ENCODE measurements around the gene AP3D1. TPM values are rescaled to one million over a fixed set of nuclear protein-coding genes. Genes with fewer than 3 reads are reported as not detected.

AP3D1 gene
- total and polyA plus RNA-seq, 9 of the 15 experiments (the other 6 are each of a cell fraction or from before 2014, with no cell fraction given), result 1.2 to 86.1 (median 35.9) TPM

- TF ChIP-seq MYC (IDR thresholded peaks at IDR 0.05; ENCODE audit: low read depth, low read length), result peak; percentile 68
- TF ChIP-seq MYC (CRISPR knock-in tag; IDR thresholded peaks at IDR 0.05; ENCODE audit: borderline replicate concordance, low read depth), result peak; percentile 84; the same call in 1 of the 2 replicates
- TF ChIP-seq, protein P1, sequence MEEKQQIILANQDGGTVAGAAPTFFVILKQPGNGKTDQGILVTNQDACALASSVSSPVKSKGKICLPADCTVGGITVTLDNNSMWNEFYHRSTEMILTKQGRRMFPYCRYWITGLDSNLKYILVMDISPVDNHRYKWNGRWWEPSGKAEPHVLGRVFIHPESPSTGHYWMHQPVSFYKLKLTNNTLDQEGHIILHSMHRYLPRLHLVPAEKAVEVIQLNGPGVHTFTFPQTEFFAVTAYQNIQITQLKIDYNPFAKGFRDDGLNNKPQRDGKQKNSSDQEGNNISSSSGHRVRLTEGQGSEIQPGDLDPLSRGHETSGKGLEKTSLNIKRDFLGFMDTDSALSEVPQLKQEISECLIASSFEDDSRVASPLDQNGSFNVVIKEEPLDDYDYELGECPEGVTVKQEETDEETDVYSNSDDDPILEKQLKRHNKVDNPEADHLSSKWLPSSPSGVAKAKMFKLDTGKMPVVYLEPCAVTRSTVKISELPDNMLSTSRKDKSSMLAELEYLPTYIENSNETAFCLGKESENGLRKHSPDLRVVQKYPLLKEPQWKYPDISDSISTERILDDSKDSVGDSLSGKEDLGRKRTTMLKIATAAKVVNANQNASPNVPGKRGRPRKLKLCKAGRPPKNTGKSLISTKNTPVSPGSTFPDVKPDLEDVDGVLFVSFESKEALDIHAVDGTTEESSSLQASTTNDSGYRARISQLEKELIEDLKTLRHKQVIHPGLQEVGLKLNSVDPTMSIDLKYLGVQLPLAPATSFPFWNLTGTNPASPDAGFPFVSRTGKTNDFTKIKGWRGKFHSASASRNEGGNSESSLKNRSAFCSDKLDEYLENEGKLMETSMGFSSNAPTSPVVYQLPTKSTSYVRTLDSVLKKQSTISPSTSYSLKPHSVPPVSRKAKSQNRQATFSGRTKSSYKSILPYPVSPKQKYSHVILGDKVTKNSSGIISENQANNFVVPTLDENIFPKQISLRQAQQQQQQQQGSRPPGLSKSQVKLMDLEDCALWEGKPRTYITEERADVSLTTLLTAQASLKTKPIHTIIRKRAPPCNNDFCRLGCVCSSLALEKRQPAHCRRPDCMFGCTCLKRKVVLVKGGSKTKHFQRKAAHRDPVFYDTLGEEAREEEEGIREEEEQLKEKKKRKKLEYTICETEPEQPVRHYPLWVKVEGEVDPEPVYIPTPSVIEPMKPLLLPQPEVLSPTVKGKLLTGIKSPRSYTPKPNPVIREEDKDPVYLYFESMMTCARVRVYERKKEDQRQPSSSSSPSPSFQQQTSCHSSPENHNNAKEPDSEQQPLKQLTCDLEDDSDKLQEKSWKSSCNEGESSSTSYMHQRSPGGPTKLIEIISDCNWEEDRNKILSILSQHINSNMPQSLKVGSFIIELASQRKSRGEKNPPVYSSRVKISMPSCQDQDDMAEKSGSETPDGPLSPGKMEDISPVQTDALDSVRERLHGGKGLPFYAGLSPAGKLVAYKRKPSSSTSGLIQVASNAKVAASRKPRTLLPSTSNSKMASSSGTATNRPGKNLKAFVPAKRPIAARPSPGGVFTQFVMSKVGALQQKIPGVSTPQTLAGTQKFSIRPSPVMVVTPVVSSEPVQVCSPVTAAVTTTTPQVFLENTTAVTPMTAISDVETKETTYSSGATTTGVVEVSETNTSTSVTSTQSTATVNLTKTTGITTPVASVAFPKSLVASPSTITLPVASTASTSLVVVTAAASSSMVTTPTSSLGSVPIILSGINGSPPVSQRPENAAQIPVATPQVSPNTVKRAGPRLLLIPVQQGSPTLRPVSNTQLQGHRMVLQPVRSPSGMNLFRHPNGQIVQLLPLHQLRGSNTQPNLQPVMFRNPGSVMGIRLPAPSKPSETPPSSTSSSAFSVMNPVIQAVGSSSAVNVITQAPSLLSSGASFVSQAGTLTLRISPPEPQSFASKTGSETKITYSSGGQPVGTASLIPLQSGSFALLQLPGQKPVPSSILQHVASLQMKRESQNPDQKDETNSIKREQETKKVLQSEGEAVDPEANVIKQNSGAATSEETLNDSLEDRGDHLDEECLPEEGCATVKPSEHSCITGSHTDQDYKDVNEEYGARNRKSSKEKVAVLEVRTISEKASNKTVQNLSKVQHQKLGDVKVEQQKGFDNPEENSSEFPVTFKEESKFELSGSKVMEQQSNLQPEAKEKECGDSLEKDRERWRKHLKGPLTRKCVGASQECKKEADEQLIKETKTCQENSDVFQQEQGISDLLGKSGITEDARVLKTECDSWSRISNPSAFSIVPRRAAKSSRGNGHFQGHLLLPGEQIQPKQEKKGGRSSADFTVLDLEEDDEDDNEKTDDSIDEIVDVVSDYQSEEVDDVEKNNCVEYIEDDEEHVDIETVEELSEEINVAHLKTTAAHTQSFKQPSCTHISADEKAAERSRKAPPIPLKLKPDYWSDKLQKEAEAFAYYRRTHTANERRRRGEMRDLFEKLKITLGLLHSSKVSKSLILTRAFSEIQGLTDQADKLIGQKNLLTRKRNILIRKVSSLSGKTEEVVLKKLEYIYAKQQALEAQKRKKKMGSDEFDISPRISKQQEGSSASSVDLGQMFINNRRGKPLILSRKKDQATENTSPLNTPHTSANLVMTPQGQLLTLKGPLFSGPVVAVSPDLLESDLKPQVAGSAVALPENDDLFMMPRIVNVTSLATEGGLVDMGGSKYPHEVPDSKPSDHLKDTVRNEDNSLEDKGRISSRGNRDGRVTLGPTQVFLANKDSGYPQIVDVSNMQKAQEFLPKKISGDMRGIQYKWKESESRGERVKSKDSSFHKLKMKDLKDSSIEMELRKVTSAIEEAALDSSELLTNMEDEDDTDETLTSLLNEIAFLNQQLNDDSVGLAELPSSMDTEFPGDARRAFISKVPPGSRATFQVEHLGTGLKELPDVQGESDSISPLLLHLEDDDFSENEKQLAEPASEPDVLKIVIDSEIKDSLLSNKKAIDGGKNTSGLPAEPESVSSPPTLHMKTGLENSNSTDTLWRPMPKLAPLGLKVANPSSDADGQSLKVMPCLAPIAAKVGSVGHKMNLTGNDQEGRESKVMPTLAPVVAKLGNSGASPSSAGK (IDR thresholded peaks at IDR 0.05), result peak; percentile 53
- TF ChIP-seq STAG1 (CRISPR knock-in tag; IDR thresholded peaks at IDR 0.05; ENCODE audit: borderline replicate concordance), result 0 out of 2 replicates have a peak, but pooled peaks have one; percentile 39
- TF ChIP-seq PREB (CRISPR knock-in tag; IDR thresholded peaks at IDR 0.05), result no peak
- TF ChIP-seq ZBTB2 (IDR thresholded peaks at IDR 0.05), result no peak
- peak in 1 of 3 experiments; percentile 9; a peak in 2 of 6 replicates for TF ChIP-seq ZBTB11 (CRISPR knock-in tag; IDR thresholded peaks at IDR 0.05)
Observed at GRCh38 chr19:2061495-2062388, 89.6 kb downstream of the AP3D1 start (continued).
